Gastroesophageal sphincter (tissue), 4 donors: ENCODE measurements around the gene SPAG16. TPM values are rescaled to one million over a fixed set of nuclear protein-coding genes. Genes with fewer than 3 reads are reported as not detected.

Source experiments
- ATAC-seq: fragments of 150-250 bp; one replicate; pipeline ENCODE4 v1.9.1; 2016; ENCODE audit warnings: mild to moderate bottlenecking, moderate library complexity
- H3K27ac ChIP-seq, 4 donors: fragments of 200-600 bp; sonication (generic) in 3 of 4; 1 replicate in 3 of 4; 2 replicates in 1 of 4; pipeline ENCODE4 v1.5.1; 2016 to 2019
- H3K27me3 ChIP-seq: fragments of 200-600 bp; sonication (generic); one replicate; pipeline ENCODE4 v1.5.1; 2019
- H3K36me3 ChIP-seq, 2 donors: fragments of 200-600 bp; sonication (generic); one replicate each; pipeline ENCODE4 v1.5.1; 2019; ENCODE audit warnings: control low read depth in 1 of 2
- H3K4me1 ChIP-seq, 3 donors: fragments of 200-600 bp; sonication (generic); 1 replicate in 2 of 3; 2 replicates in 1 of 3; pipeline ENCODE4 v1.5.1; 2016 to 2019; ENCODE audit warnings: control low read depth in 2 of 3
- H3K4me3 ChIP-seq, 2 donors: fragments of 200-600 bp; sonication (generic); one replicate each; pipeline ENCODE4 v1.5.1; 2019; ENCODE audit warnings: mild to moderate bottlenecking in 1 of 2, moderate library complexity in 1 of 2
- H3K9me3 ChIP-seq, 3 donors: fragments of 200-600 bp; sonication (generic); one replicate each; pipeline ENCODE4 v1.5.1; 2017 to 2019; ENCODE audit warnings: control low read depth in 2 of 3
- EP300 ChIP-seq: sonication (generic); formaldehyde crosslinking; IDR thresholded peaks from one replicate; pipeline ENCODE4 v1.6.1; 2017; ENCODE audit warnings: antibody characterized with exemption, mild to moderate bottlenecking
- POLR2A ChIP-seq, 2 donors: fragments of 450-650 bp; IDR thresholded peaks; one replicate each; pipeline ENCODE4 v1.6.1; 2017; ENCODE audit warnings: antibody characterized with exemption in 2 of 2, mild to moderate bottlenecking in 2 of 2, moderate library complexity in 1 of 2
- POLR2AphosphoS5 ChIP-seq: sonication (generic); formaldehyde crosslinking; IDR thresholded peaks from one replicate; pipeline ENCODE4 v1.6.1; 2017; ENCODE audit warnings: antibody characterized with exemption
- WGBS, 2 donors: methylation state at CpG; one replicate each; pipeline ENCODE4 v1.1.5; 2018; ENCODE audit warnings: low coverage in 1 of 2; 5-methylcytosine and 5-hydroxymethylcytosine counted together
- total RNA-seq, 4 donors: library from RNA; depleted of rRNA; stranded (reverse); fragments of >200 nt; gene quantifications; one replicate each; pipeline ENCODE4 v1.1.0, GENCODE V29; 2016
- TF ChIP-seq, protein P1 (sequence below), 4 experiments: fragments of 200-600 bp in 2 of 4; fragments of 450-650 bp in 2 of 4; sonication (generic) in 1 of 4; IDR thresholded peaks; one replicate each; pipeline ENCODE4 v1.5.1; 2017 to 2019; ENCODE audit warnings: antibody characterized with exemption in 4 of 4, mild to moderate bottlenecking in 2 of 4, moderate library complexity in 2 of 4

Gene SPAG16
- total RNA-seq, 4 donors from 2014 or later, result 28.9 to 39.8 (median 36.7) TPM

DNA sequence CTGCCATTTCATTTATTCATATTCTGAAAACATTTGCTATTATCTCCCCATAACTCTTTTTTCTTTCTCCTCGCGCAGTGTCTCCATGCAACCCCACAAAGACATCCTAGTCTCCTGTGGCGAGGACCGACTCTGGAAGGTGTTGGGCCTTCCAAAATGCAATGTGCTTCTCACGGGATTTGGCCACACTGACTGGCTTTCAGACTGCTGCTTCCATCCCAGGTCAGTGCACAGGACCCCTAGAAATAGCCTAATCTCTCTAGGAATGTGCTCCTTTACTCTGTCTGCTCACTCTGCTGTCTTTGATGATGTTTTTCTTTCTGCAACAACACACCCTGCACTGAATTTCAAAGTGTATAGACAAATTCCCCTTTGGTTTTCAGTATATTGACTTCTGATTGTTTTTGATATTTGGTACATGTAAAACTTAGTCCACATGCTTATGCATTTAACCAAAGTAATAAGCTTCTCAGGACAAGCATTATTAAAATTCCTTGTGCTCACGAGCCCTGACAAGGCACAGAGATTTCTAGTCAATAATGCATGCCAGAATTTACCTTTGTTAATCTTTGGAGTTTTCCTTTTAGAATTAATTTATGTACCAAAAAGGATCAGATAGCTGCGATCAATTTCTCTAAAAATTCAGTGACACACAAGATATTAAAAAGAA, 578.3 kb downstream of the SPAG16 start:
- Histone ChIP-seq H3K27me3 (no peaks in the 10 kb centered on the region), H3K4me1 (no peaks in the 10 kb centered on the region), H3K36me3 (no peaks in the 10 kb centered on the region), H3K27ac (no peak overlapping the region), H3K4me3 (no peak overlapping the region), H3K9me3 (peaks cover 0 to 6% (median 0%) of the 10 kb centered on the region in 3 donors)
- TF ChIP-seq EP300, result no peak
- TF ChIP-seq, protein P1, sequence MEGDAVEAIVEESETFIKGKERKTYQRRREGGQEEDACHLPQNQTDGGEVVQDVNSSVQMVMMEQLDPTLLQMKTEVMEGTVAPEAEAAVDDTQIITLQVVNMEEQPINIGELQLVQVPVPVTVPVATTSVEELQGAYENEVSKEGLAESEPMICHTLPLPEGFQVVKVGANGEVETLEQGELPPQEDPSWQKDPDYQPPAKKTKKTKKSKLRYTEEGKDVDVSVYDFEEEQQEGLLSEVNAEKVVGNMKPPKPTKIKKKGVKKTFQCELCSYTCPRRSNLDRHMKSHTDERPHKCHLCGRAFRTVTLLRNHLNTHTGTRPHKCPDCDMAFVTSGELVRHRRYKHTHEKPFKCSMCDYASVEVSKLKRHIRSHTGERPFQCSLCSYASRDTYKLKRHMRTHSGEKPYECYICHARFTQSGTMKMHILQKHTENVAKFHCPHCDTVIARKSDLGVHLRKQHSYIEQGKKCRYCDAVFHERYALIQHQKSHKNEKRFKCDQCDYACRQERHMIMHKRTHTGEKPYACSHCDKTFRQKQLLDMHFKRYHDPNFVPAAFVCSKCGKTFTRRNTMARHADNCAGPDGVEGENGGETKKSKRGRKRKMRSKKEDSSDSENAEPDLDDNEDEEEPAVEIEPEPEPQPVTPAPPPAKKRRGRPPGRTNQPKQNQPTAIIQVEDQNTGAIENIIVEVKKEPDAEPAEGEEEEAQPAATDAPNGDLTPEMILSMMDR (IDR thresholded peaks at IDR 0.05), result no peak
- no peak for TF ChIP-seq POLR2AphosphoS5
- no peak for TF ChIP-seq POLR2A (IDR thresholded peaks at IDR 0.05)
- 74 to 79% methylated on average over 7 of the region's 7 CpGs for WGBS, 2 donors
- no peak for ATAC-seq

DNA sequence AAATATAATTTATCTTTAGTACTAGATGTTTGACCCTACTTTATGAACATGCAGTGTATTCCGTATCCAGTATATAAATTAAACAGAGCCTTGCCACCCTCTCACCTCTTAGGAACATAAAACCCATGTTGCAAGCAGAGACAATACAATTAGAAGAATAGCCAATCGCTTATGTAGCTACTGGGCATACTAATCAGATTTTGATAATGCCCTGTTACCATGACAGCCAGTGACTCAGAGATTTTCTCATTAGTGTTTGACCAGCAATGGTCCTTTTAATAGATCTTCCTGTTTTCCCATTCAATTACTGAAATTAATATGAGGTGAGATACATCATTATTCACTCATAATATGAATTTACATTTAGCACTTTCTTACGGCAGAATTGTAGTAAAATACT, 579.3 kb downstream of the SPAG16 start:
- 66 to 76% methylated on average over 3 of the region's 3 CpGs for WGBS, 2 donors
- no peak overlapping the region for H3K4me3 ChIP-seq
- ATAC-seq, result no peak
- TF ChIP-seq POLR2A (IDR thresholded peaks at IDR 0.05) (no peak), POLR2AphosphoS5 (no peak), EP300 (no peak)
- TF ChIP-seq, protein P1 (IDR thresholded peaks at IDR 0.05), result no peak
- no peak overlapping the region for H3K27ac ChIP-seq
- peaks cover 0 to 6% (median 0%) of the 10 kb centered on the region in 3 donors for H3K9me3 ChIP-seq
- no peaks in the 10 kb centered on the region for H3K4me1 ChIP-seq
- no peaks in the 10 kb centered on the region for H3K27me3 ChIP-seq
- H3K36me3 ChIP-seq, result no peaks in the 10 kb centered on the region

DNA sequence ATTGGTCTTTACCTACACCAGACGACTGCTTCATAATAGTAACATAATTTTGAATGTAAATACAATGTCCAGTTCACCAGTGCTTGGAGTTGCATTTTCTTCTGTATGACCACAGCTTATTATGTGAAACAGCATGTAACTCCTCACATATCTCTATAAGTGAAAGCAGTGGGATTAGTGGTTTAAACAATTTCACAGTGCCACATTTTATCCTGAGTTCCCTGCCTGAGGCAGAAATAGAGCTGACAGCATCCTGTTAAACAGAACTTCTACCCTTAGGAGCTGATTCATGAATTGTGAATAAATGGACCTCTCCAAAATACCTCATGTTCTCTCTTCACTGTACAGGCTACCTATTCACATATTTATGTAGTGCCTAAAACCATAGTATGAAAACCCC, 584.3 kb downstream of the SPAG16 start:
- 9 to 20% methylated on average over 1 of the region's 1 CpG for WGBS, 2 donors
- no peak for ATAC-seq
- no peak for TF ChIP-seq EP300
- TF ChIP-seq, protein P1 (IDR thresholded peaks at IDR 0.05), result no peak
- Histone ChIP-seq H3K27me3 (no peaks in the 10 kb centered on the region), H3K27ac (no peak overlapping the region), H3K4me1 (no peaks in the 10 kb centered on the region), H3K9me3 (peaks cover 0 to 6% (median 0%) of the 10 kb centered on the region in 3 donors), H3K36me3 (no peaks in the 10 kb centered on the region), H3K4me3 (no peak overlapping the region)

DNA sequence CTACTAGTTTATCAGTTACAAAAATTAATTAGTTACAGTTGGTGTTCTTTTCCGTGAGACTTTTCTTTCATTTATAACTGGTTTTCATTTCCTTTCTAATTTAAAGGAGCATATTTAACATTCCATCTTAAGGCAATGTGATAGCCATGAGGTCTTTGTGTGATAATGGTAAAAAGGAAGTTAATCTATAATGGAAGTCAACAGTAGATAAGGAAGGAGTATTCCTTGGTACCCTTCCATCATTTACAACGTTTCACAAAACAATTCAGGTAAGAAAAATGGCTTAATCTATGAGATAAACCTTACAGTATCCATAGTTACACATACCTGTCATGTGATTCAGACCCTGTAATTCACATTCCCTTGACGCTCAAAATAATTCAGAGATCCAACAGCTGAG, 601.2 kb downstream of the SPAG16 start:
- Histone ChIP-seq H3K36me3 (no peaks in the 10 kb centered on the region), H3K27ac (no peak overlapping the region), H3K27me3 (no peaks in the 10 kb centered on the region), H3K9me3 (no peaks in the 10 kb centered on the region), H3K4me1 (no peaks in the 10 kb centered on the region), H3K4me3 (no peak overlapping the region)
- ATAC-seq, result no peak
- TF ChIP-seq POLR2A (IDR thresholded peaks at IDR 0.05), result no peak
- no peak for TF ChIP-seq EP300
- no peak for TF ChIP-seq POLR2AphosphoS5
- TF ChIP-seq, protein P1 (IDR thresholded peaks at IDR 0.05), result no peak
- 45 to 71% methylated on average over 3 of the region's 3 CpGs for WGBS, 2 donors

DNA sequence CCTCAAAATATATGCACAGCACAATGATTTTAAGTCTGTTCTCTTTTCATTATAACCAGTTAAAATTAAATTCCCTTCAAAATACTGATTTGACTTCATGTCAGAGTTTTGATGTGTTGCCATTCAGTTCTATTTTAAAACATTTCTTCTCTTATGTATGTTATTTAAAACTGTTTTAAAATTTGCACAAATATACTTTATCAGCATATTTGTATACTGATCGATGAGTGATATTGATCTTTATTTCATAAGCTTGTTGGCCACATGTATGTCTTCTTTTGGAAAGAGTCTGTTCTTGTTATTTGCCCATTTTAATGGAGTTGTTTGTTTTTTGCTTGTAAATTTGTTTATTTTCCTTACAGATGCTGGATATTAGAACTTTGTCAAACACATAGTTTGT, 630.2 kb downstream of the SPAG16 start:
- Histone ChIP-seq H3K9me3 (peaks cover 0 to 25% (median 0%) of the 10 kb centered on the region in 3 donors), H3K4me3 (no peak overlapping the region), H3K36me3 (no peaks in the 10 kb centered on the region), H3K27me3 (no peaks in the 10 kb centered on the region), H3K27ac (no peak overlapping the region), H3K4me1 (no peaks in the 10 kb centered on the region)
- no peak for ATAC-seq
- WGBS, 2 donors, result 0% methylated on average over 1 of the region's 1 CpG
- no peak for TF ChIP-seq EP300
- no peak for TF ChIP-seq POLR2A (IDR thresholded peaks at IDR 0.05)
- TF ChIP-seq, protein P1 (IDR thresholded peaks at IDR 0.05), result no peak
- TF ChIP-seq POLR2AphosphoS5, result no peak
